ENCODE data around the gene HIRA.
"Not testable (repeated sequence)": the region's sequence is repeated elsewhere in the genome, so short reads cannot be mapped to it uniquely, and the experiment has no call there.

Gene HIRA

GRCh38 chr22:19349778-19350475 lies 81.6 kb downstream of the HIRA start:
- Histone ChIP-seq H3K36me3 (ENCODE audit: insufficient read depth, low read length) (peaks cover 97% of the 10 kb centered on the region), H3K27ac (ENCODE audit: low read depth, low read length) (no peak overlapping the region), H3K9me3 (ENCODE audit: insufficient read depth, low read depth, low read length) (no peaks in the 10 kb centered on the region), H3K27me3 (ENCODE audit: insufficient read depth, low read length) (no peaks in the 10 kb centered on the region), H3K4me1 (ENCODE audit: insufficient read depth, low read length) (no peaks in the 10 kb centered on the region), H3K4me3 (ENCODE audit: low read length) (no peak overlapping the region), H3K9ac (ENCODE audit: low read depth, low read length) (no peak overlapping the region)
- WGBS: 97% methylated on average over 5 of the region's 5 CpGs

- WGBS: 95% methylated on average over 6 of the region's 6 CpGs
- Histone ChIP-seq H3K36me3 (ENCODE audit: insufficient read depth, low read length) (peaks cover 93% of the 10 kb centered on the region), H3K9ac (ENCODE audit: low read depth, low read length) (no peak overlapping the region), H3K27ac (ENCODE audit: low read depth, low read length) (no peak overlapping the region), H3K4me3 (ENCODE audit: low read length) (no peak overlapping the region), H3K9me3 (ENCODE audit: insufficient read depth, low read depth, low read length) (no peaks in the 10 kb centered on the region), H3K4me1 (ENCODE audit: insufficient read depth, low read length) (no peaks in the 10 kb centered on the region), H3K27me3 (ENCODE audit: insufficient read depth, low read length) (no peaks in the 10 kb centered on the region)
These were observed 84.8 kb downstream of the HIRA start for GRCh38 chr22:19346677-19347265.

- no peaks in the 10 kb centered on the region for H3K27me3 ChIP-seq (ENCODE audit: insufficient read depth, low read length)
- WGBS: 89% methylated on average over 1 of the region's 1 CpG
- no peaks in the 10 kb centered on the region for H3K9me3 ChIP-seq (ENCODE audit: insufficient read depth, low read depth, low read length)
- no peaks in the 10 kb centered on the region for H3K4me1 ChIP-seq (ENCODE audit: insufficient read depth, low read length)
- H3K27ac ChIP-seq (ENCODE audit: low read depth, low read length): no peak overlapping the region
- no peak overlapping the region for H3K4me3 ChIP-seq (ENCODE audit: low read length)
- peaks cover 91% of the 10 kb centered on the region for H3K36me3 ChIP-seq (ENCODE audit: insufficient read depth, low read length)
- H3K9ac ChIP-seq (ENCODE audit: low read depth, low read length): no peak overlapping the region
These were observed 87.1 kb downstream of the HIRA start for GRCh38 chr22:19344420-19344819.

- no peaks in the 10 kb centered on the region for H3K4me1 ChIP-seq (ENCODE audit: insufficient read depth, low read length)
- peaks cover 89% of the 10 kb centered on the region for H3K36me3 ChIP-seq (ENCODE audit: insufficient read depth, low read length)
- 94% methylated on average over 4 of the region's 5 CpGs for whole genome bisulfite sequencing
- no peak overlapping the region for H3K9ac ChIP-seq (ENCODE audit: low read depth, low read length)
- H3K4me3 ChIP-seq (ENCODE audit: low read length): no peak overlapping the region
- no peak overlapping the region for H3K27ac ChIP-seq (ENCODE audit: low read depth, low read length)
- H3K9me3 ChIP-seq (ENCODE audit: insufficient read depth, low read depth, low read length): no peaks in the 10 kb centered on the region
- H3K27me3 ChIP-seq (ENCODE audit: insufficient read depth, low read length): no peaks in the 10 kb centered on the region
These were observed 88.1 kb downstream of the HIRA start for GRCh38 chr22:19343470-19343869.

- Histone ChIP-seq H3K27ac (ENCODE audit: low read depth, low read length) (no peak overlapping the region), H3K36me3 (ENCODE audit: insufficient read depth, low read length) (peaks cover 76% of the 10 kb centered on the region), H3K4me1 (ENCODE audit: insufficient read depth, low read length) (no peaks in the 10 kb centered on the region), H3K4me3 (ENCODE audit: low read length) (no peak overlapping the region), H3K27me3 (ENCODE audit: insufficient read depth, low read length) (no peaks in the 10 kb centered on the region), H3K9ac (ENCODE audit: low read depth, low read length) (no peak overlapping the region), H3K9me3 (ENCODE audit: insufficient read depth, low read depth, low read length) (no peaks in the 10 kb centered on the region)
- WGBS: 72% methylated on average over 3 of the region's 3 CpGs
These were observed 90.0 kb downstream of the HIRA start for GRCh38 chr22:19341500-19341899.

GRCh38 chr22:19337137-19337536 lies 94.4 kb downstream of the HIRA start:
- no peaks in the 10 kb centered on the region for H3K9me3 ChIP-seq (ENCODE audit: insufficient read depth, low read depth, low read length)
- no peaks in the 10 kb centered on the region for H3K4me1 ChIP-seq (ENCODE audit: insufficient read depth, low read length)
- H3K27me3 ChIP-seq (ENCODE audit: insufficient read depth, low read length): no peaks in the 10 kb centered on the region
- WGBS: 100% methylated on average over 1 of the region's 2 CpGs
- H3K4me3 ChIP-seq (ENCODE audit: low read length): no peak overlapping the region
- no peak overlapping the region for H3K9ac ChIP-seq (ENCODE audit: low read depth, low read length)
- peaks cover 70% of the 10 kb centered on the region for H3K36me3 ChIP-seq (ENCODE audit: insufficient read depth, low read length)
- no peak overlapping the region for H3K27ac ChIP-seq (ENCODE audit: low read depth, low read length)

- no peaks in the 10 kb centered on the region for H3K9me3 ChIP-seq (ENCODE audit: insufficient read depth, low read depth, low read length)
- WGBS: 93% methylated on average over 7 of the region's 7 CpGs
- no peak overlapping the region for H3K27ac ChIP-seq (ENCODE audit: low read depth, low read length)
These were observed 95.1 kb downstream of the HIRA start for GRCh38 chr22:19336133-19337075.

GRCh38 chr22:19331975-19332374 lies 99.6 kb downstream of the HIRA start:
- H3K9ac ChIP-seq (ENCODE audit: low read depth, low read length): no peak overlapping the region
- H3K27ac ChIP-seq (ENCODE audit: low read depth, low read length): no peak overlapping the region
- H3K4me1 ChIP-seq (ENCODE audit: insufficient read depth, low read length): no peaks in the 10 kb centered on the region
- no peak overlapping the region for H3K4me3 ChIP-seq (ENCODE audit: low read length)
- peaks cover 10% of the 10 kb centered on the region; the same call in 1 of the 2 replicates for H3K9me3 ChIP-seq (ENCODE audit: insufficient read depth, low read depth, low read length)
- H3K27me3 ChIP-seq (ENCODE audit: insufficient read depth, low read length): no peaks in the 10 kb centered on the region
- H3K36me3 ChIP-seq (ENCODE audit: insufficient read depth, low read length): peaks cover 78% of the 10 kb centered on the region
- WGBS: 98% methylated on average over 5 of the region's 5 CpGs

More at GRCh38 chr22:19336133-19337075, 95.1 kb downstream of the HIRA start:
- Histone ChIP-seq H3K4me1 (ENCODE audit: insufficient read depth, low read length) (no peaks in the 10 kb centered on the region), H3K36me3 (ENCODE audit: insufficient read depth, low read length) (peaks cover 73% of the 10 kb centered on the region), H3K9ac (ENCODE audit: low read depth, low read length) (no peak overlapping the region), H3K4me3 (ENCODE audit: low read length) (no peak overlapping the region), H3K27me3 (ENCODE audit: insufficient read depth, low read length) (no peaks in the 10 kb centered on the region)

GRCh38 chr22:19331474-19331873 lies 100.1 kb downstream of the HIRA start:
- Histone ChIP-seq H3K27me3 (ENCODE audit: insufficient read depth, low read length) (no peaks in the 10 kb centered on the region), H3K4me1 (ENCODE audit: insufficient read depth, low read length) (no peaks in the 10 kb centered on the region), H3K9me3 (ENCODE audit: insufficient read depth, low read depth, low read length) (peaks cover 10% of the 10 kb centered on the region; the same call in 1 of the 2 replicates), H3K4me3 (ENCODE audit: low read length) (no peak overlapping the region), H3K9ac (ENCODE audit: low read depth, low read length) (no peak overlapping the region), H3K27ac (ENCODE audit: low read depth, low read length) (no peak overlapping the region), H3K36me3 (ENCODE audit: insufficient read depth, low read length) (peaks cover 73% of the 10 kb centered on the region)
- 96% methylated on average over 7 of the region's 7 CpGs for WGBS

GRCh38 chr22:19330865-19331418 lies 100.6 kb downstream of the HIRA start:
- Histone ChIP-seq H3K9ac (ENCODE audit: low read depth, low read length) (no peak overlapping the region), H3K4me3 (ENCODE audit: low read length) (no peak overlapping the region), H3K36me3 (ENCODE audit: insufficient read depth, low read length) (peaks cover 68% of the 10 kb centered on the region), H3K27ac (ENCODE audit: low read depth, low read length) (no peak overlapping the region), H3K9me3 (ENCODE audit: insufficient read depth, low read depth, low read length) (peaks cover 10% of the 10 kb centered on the region; the same call in 1 of the 2 replicates), H3K27me3 (ENCODE audit: insufficient read depth, low read length) (no peaks in the 10 kb centered on the region), H3K4me1 (ENCODE audit: insufficient read depth, low read length) (no peaks in the 10 kb centered on the region)
- 96% methylated on average over 13 of the region's 13 CpGs for WGBS

GRCh38 chr22:19330205-19330604 lies 101.3 kb downstream of the HIRA start:
- H3K4me1 ChIP-seq (ENCODE audit: insufficient read depth, low read length); H3K4me3 ChIP-seq (ENCODE audit: low read length); H3K9ac ChIP-seq (ENCODE audit: low read depth, low read length); H3K27me3 ChIP-seq (ENCODE audit: insufficient read depth, low read length); H3K27ac ChIP-seq (ENCODE audit: low read depth, low read length): not testable (repeated sequence)
- Histone ChIP-seq H3K36me3 (ENCODE audit: insufficient read depth, low read length) (peaks cover 61% of the 10 kb centered on the region), H3K9me3 (ENCODE audit: insufficient read depth, low read depth, low read length) (peaks cover 10% of the 10 kb centered on the region; the same call in 1 of the 2 replicates)
- 95% methylated on average over 5 of the region's 5 CpGs for WGBS
